Measurements from ENCODE around the gene NRXN3.

GRCh38 chr14:78401866-78402265 is 231.7 kb downstream of the NRXN3 start:
- TF ChIP-seq CTCF (conservative IDR thresholded peaks at IDR 0.05; ENCODE audit: low read depth, low read length) = no peak
- TF ChIP-seq EZH2 (IDR thresholded peaks at IDR 0.05; ENCODE audit: low read length, unreplicated experiment) = no peak
